Fibroblast of upper back skin (primary cell): Measurements from ENCODE around the gene PGAP2.
"Not testable (repeated sequence)": the region's sequence is repeated elsewhere in the genome, so short reads cannot be mapped to it uniquely, and the experiment has no call there.

Source experiments
- DNase-seq: peaks from one replicate; pipeline ENCODE4 v3.0.0-alpha.2; 2013

PGAP2 gene

DNA sequence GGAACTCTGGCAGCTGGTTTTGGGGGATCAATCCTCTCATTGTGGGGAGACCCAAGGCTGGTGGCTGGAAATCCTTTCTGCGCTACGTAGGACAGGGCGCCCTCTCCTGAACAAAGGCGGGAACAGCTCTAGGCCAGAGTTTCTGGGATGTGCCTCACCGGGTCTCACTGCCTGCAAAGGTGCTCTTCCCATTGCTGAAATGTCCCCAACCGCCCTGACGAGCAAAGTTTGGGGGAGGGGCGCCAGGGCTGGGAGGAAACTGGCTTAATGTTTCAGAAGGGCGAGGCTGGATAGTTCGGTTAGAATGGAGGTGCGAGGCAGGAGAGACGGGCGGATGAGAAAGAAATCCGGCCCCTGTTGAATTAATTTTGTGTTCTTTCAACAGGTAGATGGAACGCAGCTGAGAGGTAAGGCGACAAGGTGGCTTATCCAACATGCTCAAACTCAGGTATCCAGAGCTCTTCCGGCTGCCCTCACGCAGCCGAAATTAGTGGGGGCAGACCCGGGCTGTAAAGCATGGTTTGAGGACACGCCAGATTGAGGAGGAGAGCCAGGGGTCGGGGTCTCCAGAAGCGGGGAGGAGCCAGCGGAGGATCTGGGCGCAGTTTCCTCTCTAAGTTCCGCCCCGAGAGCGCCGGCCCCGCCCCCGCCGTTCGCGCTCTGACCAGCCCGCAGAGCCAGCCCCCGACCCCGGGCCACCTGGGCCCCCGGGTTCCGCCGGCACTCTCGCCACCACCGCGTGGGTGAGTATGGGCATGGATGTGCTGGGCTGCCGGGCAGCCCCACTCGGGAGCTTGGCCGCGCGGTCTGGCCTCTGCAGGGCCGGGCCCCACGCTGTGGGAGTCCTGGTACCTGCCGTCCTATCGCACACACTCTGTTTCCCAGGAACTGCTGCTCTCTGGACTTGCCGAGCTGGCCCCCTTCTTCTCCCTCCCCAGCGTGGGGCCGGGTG lies at the start of gene PGAP2:
Gene PGAP2, plus strand, starts transcription at position 652 of the 952 bp plus-strand sequence. CDS start 2,700 bp downstream, outside the sequence.
- DNase-seq = peak; percentile 48

DNA sequence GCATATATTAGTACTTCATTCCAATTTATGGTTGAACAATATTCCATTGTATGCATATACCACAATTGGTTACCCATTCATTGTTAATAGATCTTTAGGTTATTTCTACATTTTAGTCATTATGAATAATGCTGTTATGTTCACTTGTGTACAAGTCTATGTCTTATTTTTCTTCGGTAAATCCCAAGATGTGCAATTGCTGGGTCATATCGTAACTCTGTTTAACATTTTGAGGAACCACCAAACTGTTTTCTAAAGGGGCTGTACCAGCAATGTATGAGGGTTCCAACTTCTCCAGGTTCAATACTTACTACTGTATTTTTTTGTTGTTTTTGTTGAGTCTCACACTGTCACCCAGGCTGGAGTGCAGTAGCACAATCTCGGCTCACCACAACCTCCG lies 44.1 kb upstream of the PGAP2 start:
- DNase-seq = no peak

DNA sequence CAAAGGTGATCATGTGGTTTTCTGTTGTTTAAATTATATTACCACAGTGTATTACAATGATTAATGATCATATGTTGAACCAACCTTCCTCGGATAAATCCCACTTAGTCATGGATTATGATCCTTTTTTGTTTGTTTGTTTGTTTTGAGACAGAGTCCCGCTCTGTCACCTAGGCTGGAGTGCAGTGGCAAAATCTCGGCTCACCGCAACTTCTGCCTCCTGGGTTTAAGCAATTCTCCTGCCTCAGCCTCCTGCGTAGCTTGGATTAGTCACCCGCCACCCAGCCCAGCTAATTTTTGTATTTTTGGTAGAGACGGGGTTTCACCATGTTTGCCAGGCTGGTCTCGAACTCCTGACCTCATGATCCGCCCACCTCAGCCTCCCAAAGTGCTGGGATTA lies 41.5 kb upstream of the PGAP2 start:
- not testable (repeated sequence) for DNase-seq

DNA sequence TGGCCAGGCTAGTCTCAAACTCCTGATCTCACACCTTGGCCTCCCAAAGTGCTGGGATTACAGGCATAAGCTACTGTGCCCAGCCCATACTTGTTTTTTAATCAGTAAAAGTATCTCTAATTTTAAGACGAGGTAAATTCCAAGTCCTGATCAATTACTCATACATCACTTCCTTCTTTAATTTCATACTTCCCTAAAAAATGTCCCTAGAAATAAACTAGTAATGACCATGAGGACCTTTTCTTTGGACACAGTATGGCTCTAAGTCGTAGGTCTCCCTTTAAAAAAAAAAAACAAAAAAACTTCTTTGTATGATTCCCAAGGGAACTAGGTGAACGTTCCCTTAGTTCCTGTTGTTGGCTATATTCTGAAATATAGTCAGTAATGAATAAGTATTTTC lies 40.8 kb upstream of the PGAP2 start:
- DNase-seq = no peak

DNA sequence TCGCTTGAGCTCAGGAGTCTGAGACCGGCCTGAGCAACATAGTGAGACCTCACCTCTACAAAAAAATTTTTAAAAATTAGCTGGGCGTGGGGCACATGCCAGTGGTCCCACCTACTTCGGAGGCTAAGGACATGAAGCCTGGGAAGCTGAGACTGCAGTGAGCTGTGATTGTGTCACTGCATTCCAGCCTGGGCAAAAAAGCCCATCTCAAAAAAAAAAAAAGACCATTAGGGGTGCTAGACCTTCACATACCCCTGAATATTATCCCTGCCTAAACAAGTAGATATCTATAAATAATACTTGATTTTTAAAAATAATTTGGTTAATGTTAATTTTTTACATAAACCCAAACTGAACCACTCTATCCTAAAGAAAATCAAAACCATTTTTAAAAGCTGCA lies 35.2 kb upstream of the PGAP2 start:
- no peak for DNase-seq

DNA sequence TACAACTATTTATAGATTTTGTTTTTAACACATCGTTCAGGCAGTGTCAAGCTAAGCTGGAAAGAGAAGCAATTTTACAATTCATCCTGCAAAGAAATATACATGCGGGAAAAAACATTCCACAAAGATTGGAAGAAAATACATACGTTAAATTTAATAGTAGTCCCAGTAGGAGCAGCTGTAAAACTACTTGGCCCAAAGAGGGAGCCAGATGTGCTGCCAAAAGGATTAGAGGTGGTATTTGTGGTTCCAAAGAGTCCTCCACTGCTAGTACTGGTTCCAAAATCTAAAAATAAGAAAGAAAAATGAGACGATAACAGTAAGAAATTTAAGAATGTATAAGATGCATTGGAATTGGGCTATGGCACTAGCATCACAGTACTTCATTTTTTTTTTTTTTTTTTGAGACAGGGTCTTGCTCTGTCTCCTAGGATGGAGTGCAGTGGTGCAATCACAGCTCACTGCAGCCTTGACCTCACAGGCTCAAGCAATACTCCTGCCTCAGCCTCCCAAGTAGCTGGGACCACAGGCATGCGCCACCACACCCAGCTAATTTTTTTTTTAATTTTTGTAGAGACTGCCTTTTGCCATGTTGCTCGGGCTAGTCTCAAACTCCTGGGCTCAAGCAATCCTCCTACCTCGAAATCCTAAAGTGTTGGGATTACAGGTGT lies 32.5 kb upstream of the PGAP2 start:
- DNase-seq = peak; percentile 28

DNA sequence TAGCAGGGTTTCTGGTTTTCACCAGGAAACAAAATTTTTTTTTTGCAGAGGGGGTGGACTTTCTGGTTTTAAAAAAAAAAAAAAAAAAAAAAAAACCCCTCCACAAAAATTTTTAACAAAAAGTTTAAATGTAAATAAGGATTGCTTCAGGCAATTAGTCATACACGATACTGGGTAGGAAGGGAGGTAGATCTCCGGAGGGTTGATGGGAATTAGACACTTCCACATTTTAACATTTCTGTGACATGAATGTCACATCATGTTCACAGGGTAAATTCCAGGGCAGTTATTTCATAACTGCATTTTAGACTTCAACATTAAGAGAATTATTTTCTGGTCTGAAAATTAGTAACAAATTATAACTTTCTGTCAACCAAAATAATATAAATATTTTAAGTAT lies 26.9 kb upstream of the PGAP2 start:
- peak; percentile 25 for DNase-seq

DNA sequence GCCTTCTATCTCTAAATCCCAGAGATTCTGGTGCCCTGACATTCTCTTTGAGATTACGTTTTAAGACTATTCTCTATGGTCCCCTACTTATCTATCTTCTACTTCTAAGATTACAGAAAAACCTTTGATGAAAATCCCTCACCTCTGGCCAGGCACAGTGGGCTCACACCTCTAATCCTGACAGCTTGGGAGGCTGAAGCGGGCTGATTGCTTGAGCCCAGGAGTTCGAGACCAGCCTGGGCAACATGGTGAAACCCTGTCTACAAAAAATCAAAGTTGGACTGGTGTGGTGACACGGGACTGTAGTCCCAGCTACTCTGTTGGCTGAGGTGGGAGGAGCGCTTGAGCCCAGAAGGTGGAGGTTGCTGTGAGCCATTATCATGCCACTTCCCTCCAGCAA lies 25.4 kb upstream of the PGAP2 start:
- DNase-seq = no peak

DNA sequence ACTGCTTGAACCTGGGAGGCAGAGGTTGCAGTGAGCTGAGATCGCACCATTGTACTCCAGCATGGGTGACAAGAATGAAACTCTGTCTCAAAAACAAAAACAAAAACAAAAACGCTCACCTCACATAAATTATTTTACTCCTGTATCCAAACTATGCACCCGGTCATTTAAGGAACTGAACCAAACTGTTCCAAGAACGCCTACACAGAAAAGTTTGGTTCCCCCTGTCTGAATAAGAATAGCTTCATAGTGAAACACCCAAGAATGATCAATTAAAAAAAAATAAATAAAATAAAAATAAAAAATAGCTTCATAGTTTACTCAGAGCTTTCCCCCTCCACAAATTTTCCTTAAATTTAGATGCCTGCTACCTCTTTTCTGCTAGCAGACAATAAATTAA lies 24.7 kb upstream of the PGAP2 start:
- DNase-seq = no peak

DNA sequence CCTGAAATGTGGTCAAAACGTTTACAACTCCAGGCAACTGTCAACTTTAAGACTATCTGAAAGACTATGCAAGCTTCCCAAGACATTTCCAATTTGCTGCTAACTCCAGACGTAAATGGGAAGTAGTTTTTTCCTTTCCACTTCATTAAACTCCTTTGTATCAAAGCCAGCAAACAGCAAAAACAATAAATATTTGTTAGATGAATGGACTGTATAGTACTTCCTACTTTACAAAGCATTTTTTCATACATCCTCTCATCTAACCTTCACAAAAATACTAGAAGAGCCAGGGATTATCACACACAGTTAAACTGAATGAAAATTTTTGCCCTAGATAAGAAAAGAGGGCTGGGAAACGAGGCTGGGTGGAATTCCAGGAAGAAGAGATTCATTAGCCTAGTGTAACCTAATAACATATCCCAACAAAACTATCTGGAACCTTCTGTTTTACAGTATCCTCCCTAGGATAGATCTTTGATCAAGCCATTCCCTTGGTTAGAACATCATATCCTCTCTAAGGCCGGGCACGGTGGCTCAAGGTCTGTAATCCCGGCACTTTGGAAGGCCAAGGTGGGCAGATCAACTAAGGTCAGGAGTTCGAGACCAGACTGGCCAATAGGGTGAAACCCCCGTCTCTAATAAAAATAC lies 21.5 kb upstream of the PGAP2 start:
- DNase-seq = no peak

DNA sequence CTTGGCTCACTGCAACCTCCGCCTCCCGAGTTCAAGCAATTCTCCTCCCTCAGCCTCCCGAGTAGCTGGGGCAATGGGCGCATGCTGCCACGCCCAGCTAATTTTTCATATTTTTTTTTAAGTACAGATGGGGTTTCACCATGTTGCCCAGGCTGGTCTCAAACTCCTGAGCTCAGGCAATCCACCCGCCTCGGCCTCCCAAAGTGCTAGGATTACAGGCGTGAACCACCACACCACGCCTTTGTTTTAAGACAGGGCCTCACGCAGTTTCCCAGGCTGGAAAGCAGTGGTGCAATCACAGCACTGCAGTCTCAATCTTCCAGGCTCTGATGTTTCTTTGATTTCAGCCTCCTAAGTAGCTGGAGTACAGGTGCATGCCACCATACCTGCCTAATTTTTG lies 14.0 kb upstream of the PGAP2 start:
- DNase-seq = not testable (repeated sequence)

DNA sequence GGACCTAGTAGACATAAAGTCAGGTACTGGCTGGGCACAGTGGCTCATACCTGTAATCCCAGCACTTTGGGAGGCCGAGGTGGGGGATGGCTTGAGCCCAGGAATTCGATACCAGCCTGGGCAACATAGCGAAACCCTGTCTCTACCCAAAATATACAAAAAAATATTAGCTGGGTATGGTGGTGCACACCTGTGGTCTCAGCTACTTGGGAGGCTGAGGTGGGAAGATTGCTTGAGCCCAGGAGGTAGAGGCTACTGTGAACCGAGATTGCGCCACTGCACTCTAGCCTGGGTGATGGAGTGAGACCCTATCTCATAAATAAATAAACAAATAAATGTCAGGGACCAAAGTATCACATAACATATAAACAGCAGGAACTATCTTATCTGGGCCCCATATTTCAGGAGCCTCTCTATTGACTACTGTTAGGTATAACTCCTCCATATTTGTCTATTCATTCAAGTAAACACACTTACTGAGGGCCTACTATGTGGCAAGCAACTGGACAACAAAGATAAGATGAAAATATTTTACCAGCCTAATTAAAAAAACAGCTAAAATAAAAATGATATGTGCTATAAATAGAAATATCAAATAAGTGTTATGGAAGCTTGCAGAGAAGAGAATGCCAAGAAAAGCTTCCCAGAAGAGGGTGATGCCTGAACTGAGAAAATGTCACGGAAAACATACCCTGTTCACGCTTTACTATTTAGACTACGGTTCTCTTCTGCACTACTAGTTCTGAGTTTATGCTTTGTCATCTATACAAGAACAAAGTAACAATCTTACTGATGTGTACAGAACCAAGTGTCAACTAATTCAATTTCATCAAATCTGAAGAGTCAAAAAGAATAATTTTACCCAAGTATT lies 13.0 kb upstream of the PGAP2 start:
- no peak for DNase-seq

DNA sequence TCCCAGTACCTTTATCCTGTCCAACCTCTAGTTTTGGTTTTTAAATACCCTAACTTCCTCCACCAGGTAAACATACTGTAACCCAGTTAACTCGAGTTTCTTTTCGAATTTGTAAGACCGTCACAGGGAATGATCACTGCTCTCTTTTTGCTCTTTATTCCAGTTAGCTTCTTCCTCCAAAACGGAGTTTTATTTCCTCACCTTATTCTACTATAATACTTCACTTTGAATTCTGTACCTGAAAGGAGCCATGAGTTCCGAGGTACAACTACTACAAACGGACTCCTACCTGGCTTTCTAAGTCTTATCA lies 12.4 kb upstream of the PGAP2 start:
- no peak for DNase-seq

DNA sequence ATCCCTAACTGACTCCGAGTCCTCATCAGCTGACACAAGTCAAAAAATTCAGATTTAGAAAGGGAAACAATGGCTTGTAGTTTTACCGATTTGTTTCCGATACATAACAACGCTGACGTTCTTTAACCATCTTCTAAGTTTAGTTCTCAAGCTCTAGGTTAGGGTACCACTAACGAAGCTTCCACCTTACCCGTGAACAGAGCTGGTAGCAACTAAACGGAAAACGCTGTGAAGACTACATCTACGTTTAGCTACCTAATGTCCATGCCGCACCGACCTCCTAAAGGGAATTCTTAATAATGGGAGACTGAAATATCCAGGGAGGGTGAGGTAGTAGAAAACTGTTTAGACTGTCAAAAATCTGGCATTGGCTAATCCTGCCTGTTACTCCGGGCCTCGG lies 12.0 kb upstream of the PGAP2 start:
- no peak for DNase-seq

DNA sequence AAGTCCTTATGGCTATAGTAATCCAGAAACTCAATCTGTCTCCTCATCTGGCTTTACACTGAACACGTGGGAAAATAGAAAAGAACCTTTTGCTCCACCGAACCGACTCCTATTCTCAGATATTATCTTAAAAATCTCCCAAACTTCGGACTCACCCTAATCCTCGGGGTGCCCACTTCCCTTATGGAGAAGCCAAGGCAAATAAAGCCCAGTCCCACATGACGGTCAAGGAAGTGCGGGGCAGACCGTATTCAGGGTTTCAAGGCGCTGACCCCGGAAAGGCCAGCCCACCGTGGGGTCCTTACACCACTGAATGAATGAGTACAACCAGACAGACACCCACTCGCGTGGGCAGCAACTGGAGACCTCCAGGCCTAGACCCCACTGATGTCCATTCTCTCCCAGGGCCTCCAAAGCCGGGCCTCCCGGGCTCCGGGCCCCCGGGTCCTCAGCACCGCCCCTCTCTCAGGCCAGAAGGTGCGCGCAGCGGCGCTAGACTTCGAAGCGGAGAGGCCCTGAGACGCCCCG lies 11.5 kb upstream of the PGAP2 start:
- no peak for DNase-seq

DNA sequence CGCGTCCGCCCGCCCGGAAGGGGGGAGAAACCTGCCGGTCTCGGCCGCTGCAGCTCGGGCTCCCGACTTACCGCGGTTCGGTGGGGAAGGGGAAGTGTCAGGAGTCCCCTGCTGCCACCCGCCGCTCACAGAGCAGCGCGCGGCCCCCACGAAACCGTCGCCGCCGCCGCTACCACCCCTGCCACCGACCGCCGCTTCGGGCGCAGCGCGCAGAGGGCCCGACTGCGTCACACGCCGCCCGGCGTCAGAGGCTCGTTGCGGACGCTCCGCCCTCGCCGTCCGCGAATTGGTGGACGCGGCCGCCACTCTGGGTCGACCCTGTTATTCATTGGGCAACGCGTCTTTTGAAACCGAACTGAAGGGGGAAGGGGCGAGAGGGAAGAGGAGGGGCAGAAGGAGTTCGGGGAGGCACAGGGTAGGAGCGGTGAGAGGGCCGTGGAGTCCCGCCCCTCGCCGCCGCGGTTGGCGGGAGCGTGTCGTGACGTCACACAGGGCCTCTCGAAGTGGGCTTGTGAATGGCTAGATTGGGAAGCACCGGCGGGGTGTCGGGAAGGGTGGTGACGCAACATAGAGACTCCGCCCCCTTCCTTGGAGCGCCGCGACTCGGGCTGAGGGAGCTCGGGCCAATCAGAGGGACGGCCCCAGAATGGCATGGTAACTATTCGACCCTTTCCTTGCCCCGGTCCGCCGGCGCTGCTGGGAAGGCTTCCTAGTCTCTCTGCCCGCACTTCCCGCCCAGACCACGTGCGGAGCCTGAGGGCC lies 10.8 kb upstream of the PGAP2 start, which contains the start of gene NUP98:
Gene NUP98, minus strand, starts transcription at position 226 of the 762 bp plus-strand sequence. CDS start 15,437 bp downstream, outside the sequence.
- peak; percentile 100 for DNase-seq

DNA sequence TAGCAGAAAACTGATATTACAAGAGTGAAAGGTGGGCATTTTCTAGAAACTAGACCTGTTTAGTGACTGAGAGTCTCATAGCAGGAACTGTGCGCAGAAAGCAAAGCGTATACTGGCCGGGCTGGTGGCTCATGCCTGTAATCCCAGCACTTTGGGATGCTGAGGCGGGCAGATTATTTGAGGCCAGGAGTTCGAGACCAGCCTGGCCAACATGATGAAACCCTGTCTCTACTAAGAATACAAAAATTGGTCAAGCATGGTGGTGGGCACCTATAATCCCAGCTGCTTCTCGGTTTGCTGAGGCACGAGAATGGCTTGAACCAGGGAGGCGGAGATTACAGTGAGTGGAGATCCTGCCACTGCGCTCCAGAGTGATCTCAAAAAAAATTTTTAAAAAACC lies 9.2 kb upstream of the PGAP2 start:
- no peak for DNase-seq

DNA sequence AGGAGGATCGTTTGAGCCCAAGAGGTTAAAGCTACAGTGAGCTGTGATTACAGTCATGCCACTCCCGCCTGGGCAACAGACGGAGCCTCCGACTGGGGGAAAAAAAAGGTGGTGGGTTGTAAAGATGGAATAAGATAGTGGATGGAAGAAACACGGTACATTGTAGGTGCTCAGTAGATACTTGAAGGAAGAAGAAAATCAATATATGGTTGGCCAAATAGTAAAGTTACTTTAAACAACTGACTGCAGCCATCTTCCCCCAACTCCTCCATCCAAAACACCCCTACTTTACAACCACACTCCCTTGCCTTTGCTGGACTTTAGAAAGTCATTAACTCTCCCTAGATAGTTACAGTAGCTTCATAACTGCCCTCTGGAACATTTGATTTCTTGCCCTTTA lies 8.5 kb upstream of the PGAP2 start:
- DNase-seq = no peak

DNA sequence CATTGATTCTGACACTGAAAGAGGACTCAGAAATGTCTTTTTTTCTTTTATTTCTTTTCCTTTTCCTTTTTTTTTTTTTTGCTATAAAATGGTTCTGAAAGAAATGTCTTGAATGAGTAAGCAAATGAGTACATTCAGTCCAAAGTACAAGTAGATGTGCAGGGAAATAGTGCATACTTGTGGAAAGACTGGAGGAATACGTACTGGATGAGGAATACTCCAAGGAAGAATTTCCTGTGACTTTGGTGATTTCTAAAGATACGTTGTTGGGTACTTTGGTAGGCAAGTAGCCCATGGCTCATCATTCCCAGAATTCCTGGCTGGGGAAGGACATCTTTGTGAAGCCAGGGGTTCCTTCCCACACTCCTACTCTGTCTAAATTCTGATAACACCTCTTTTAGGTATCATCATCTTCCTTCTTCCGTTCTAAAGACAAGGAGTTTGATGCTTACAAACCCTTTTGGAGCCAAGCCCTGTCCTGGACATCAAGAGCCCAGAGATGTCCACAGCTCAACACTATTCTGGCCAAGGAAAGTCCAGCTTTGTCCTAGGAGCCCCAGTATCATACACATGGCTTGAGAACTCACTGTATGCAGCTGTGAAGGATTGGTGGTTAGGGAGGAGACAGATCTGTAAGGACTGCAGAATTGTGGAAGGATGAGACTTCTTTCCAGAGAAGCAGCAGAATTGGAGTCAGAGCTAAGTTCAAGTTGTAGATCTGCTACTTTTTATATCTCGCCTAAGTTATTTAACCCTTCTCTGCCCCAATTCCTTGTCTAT lies 6.2 kb upstream of the PGAP2 start:
- DNase-seq = peak; percentile 45

DNA sequence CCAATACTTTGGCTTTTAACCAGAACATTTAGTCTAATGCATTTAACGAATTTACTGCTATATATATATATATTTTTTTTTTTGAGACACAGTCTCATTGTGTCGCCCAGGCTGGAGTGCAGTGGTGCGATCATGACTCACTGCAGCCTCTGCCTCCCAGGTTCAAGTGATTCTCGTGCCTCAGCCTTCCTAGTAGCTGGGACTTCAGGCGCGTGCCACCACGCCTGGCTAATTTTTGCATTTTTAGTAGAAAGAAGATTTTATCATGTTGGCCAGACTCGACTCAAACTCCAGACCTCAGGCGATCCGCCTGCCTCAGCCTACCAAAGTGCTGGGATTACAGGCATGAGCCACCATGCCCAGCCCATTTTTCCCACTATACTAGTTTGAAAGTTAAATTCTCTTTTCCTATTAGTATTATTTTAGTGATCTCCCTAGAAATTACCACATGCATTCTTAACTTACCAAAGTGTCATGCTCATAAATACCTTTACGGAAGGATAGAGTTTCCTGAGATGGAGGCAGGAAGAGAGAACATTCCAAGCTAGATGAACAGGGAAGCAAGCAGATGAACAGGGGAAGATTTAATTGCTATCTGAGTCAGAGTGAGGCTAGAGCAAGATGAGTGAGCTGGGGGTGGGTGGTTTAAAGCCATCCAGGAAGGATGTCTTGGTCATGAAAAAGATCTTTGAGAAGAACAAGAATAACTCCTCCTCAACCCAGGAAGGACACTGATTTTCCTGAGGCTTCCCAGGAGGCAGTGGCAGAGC lies 4.4 kb upstream of the PGAP2 start:
- peak; percentile 75 for DNase-seq
